Colon (tissue), 2 donors: ENCODE results near the gene GRAMD4.

Experiments used
- FAIRE-seq: peaks from 2 replicates; lab custom pipeline; 2012; peaks lifted over from hg19 to GRCh38; lab: Jason Lieb, UNC
- donor health status: control.
- donor health status: control.

GRAMD4 gene

DNA sequence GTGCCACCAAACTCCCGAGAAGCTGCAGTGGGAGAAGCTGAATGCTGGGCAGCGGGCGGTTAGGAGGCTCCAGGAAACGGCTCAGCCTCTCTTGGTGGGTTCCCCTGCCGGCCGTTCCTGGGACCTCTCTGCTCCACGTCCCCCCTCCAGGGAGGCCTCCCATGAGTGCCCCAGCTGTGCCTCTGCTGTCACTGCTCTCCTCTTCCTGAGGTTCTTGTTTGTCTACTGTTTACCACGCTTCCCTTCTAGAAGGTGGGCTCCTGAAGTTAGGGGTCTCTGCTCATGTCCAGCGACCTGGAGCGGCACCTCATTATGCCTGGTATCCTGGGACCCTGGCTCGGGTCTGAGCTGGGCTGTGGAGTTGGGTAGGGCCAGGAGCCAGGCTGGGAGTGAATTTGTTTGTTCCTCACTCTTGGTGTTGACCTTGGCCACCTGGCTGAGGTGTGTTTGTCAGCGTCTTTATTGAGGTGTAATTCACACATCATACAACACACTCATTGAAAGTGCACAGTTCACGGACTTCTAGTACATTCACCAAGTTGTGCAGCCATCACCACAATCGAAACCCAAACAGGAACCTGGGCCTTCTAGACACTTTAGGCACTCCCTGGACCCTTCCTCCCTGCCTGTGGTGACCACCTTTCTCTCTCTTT is 37.8 kb upstream of the GRAMD4 start:
- FAIRE-seq = no peak

DNA sequence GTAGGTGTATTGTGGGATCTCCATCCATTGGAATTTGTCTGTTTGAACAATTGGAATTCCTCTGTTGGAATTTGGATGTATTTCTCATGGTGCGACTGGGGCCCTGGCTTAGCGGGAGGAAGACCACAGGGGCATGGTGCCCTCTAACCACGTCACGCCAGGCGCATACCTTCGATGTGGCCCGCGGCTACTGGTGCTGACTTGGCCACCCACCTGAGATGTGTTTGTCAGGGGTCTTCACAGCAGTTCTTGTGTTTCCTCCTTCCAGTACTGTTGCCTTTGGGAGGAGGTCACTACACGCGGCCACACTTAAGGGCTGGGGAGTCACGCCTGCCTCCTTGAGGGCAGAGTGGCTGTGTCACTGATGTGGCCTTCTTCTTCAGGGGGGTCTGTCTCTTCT is 36.6 kb upstream of the GRAMD4 start:
- no peak for FAIRE-seq

DNA sequence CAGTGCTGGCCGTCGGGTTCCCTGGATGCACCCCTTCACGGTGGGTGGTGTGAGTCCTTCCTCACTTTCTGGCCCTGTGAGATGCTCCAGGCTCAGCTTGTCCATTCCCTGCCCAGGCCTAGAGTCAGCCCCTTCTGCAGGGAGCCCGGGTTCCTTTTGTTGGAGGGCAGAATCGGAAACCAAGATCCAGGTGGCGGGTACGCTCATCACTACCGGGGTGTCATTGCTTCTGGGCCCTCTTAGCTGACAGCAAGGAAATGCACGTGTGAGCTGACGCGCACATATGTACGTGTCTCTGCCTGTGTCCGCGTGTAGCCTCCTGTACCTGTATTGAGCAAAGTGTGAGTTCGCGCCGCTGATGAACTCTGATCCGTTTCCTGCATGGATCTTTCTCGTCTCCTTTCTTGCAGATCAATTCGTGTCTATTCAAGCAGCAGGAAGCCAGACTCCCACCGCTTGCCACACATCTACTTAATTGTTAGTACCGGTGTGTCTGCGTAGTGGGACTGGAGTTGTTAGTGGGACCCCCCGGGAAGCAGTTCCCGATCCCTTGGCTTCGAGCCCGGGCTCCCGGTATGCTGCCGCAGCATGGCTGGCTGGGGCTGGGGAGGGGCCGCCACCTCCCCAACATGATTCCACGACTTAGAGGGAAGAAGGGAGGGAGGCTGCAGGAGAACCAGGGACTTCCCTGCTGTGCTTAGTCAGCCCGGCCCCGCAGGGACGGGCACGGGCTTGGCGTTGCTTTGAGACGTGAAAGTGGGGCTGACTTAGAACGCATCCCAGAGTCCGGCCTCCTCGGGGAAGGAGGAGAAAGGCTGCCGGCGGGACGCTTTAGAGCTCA is 35.9 kb upstream of the GRAMD4 start:
- FAIRE-seq = no peak

DNA sequence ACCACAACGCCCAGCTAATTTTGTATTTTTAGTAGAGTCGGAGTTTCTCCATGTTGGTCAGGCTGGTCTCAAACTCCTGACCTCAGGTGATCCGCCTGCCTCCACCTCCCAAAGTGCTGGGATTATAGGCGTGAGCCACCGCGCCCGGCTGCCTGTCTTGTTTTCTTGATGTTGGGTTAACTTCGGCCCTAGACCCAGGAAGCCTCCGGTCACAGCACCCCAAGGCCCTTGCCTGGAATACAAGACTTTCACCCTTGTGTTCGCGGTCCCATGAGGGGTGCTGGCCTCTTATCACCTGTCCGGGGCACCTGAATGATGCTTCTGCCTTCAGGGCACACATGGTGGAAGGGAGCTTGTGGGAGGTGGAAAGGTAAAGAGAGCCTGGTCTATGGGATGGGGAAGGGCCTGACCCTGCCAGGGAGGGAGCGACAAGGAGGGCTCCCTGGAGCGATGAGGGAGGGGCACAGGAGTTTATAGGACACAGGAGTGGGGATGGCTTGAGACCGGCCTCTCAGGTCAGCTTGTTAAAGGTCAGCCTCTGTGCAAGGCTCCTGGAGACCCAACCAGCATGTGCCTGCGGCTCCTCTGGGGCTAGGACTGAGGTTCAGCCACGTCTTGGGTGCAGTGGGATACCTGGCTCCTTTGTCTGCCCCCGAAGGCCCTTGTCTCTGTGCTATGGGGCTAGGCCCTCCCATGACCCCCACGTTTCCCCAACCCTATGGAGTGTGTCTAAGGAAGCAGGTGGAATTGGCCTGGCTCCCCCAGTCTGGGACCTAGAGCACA is 34.7 kb upstream of the GRAMD4 start:
- no peak for FAIRE-seq

DNA sequence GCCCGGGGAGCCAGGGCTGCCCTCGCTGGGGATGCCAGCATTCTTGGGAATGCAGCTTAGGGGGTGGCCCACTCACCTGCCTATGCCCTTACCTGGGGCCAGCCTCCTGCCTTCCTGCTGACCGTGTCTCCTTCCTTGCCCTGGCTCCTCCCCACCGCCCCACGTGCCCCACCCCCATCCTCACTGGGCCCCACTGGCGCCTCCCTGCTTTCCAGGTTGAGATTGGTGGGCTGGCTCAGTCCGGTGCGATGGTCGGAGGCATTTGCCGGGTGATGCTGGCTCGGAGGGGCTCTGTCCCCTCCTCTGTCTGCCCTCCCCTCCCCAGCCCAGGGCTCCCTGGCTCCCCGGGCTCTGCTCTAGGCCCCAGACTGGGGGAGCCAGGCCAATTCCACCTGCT is 34.1 kb upstream of the GRAMD4 start:
- no peak for FAIRE-seq

DNA sequence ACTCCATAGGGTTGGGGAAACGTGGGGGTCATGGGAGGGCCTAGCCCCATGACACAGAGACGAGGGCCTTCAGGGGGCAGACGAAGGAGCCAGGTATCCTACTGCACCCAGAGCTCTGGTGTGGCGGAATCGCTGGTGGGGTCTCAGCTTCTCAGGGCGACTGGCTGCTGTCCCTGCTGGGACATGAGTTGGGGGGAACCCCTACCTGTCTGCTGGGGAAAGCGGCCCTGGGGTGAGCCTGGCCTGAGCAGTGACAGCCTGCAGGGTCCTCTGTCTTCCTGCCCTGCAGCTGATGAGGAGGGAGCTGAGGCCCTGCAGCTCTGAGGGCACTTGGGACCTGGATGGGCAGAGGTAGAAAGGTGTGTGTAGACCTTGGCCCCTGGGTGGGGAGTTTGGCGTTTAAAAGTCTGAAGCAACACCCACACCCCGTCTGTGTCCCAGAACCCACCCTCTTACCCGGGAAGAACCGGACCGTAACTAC is 33.6 kb upstream of the GRAMD4 start:
- FAIRE-seq = no peak

DNA sequence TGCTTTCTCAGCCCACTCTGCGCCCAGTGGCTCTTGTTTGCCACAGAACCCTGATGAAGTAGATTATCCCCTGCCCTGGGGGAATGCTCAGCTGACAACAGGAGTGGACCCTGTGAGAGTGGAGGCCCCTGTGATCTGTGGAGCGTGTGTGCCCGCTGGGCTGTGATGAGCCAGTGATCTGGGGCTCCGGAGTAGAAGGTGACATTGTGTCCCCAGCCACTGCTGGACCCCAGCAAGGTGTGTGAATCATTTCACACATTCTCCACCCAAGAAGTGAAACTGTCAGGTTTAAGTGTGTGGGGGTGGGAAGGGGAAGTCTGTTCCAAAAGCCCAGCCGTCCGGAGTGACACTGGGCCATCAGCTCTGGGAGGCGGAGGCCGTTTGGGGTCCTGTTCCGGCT is 33.1 kb upstream of the GRAMD4 start:
- no peak for FAIRE-seq

DNA sequence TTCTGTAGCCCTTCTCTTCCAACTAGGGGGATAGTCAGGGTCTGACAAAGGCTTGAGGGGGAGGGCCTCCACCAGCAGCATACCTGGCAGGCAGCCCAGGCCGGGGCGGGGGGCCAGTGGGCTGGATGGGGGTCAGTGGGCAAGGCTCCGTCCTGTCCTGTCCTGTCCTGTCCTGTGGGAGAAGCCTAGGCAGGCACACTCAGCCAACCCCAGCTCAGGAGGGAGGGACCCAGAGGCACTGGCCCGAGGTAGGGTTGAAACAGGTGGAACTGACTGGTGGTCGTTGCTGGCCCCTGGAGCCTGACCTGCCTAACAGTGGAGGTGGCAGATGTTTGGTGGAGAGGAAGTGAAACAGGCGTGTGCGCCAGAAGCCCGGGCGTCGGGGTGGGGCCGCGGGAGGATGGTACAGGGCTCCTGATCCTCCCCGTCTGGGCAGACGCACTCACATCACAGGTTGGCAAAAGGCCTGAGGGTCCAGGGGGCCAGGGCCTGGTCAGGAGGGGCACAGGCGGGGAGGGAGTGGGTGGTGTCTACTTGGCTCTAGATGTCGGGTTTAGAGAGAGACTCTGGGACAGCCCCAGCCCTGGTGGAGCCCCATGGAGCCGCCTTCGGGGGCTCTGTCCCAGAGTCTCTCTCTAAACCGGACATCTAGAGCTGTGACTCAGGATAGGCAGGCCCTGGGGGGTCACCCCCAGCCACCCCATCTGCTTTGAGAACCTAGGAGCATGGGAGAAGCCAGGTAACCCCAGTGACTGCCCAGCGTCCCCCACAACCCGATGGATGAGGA is 32.5 kb upstream of the GRAMD4 start:
- no peak for FAIRE-seq

DNA sequence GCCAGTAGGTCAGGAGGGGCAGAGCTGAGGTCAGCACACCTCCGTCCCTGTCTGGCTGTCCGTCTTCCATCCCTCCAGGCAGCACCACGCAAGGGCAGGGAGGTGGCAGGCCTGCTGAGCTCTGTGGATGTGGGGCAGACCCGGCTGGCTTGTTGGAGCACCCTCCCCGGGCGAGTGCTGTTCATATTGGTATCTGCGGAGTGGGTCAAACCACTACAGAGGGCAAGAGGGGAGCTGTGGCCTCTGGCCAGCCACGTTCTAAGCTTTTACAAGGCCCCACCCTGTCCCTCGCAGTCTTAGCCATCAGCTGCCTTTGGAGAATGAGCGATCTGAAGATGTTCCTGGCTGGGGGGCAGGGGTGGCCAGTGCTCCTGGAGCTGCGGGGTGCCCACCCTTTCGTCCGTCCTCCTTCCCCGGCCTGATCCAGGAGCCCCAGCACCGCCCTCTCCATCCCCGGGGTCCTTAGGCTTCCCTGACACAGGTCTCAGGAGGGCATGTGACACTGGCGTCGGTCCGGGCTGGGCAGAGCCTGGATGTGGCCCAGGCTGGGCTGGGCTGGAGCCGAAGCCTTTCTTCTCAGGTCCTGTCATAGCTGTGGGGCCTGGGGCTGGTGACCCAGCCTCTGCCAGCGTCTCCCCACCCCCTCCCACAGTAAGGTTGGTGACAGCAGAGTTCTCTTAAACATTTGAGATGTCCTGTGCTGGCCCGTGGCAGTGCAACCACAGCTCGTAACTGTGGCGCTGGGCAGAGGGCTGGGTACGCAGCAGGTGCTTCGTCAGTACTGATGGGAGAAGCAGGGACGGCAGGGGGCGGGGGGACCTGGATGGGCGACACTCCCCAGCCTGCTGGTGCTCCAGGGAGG is 31.7 kb upstream of the GRAMD4 start:
- FAIRE-seq = no peak

DNA sequence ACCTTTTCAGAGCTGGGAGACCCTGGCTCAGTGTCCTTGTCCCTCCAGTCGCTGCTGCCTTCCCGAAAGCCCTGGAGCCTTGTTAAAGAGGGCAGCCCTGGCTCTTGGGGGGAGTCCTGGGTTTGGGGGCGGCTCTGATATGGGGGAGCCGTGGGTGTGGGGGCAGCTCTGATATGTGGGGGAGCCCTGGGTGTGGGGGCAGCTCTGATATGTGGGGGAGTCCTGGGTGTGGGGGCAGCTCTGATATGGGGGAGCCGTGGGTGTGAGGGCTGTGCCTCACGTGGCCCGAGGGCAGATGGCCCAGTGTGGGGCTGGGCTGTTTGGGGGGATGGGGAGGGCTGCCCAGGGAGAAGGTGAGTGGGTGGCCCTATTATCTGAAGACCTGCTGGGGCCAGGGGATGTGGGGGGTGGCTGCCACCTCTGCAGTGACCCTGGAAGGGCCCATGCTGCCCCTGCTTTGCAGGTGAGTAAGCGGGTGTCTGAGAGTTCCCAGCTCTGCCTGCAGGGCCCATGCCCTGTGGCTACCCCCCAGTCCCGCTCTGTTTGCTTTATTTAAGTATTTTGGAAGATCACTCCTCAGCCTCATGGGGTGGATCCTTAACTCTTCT is 30.9 kb upstream of the GRAMD4 start:
- FAIRE-seq = no peak

DNA sequence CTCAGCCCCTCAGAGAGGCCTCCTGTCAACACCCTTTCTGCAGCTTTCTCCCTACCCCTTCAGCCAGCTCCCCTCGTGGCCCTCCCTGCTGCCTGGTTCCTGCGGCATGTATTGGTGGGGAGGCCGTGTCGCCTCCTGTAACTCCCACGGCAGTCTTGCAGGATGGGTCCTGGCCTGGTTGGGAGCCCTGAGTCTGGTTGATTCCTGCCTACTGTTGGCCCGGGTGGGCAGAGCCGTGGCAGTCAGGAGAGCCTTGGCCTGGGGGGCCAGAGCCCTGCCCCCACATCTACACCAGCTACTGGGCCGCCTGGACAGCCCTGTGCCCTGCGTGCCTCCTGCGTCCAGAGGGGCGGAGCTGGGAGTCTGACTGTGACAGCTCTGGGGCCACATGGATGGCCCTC is 30.3 kb upstream of the GRAMD4 start:
- FAIRE-seq = no peak

DNA sequence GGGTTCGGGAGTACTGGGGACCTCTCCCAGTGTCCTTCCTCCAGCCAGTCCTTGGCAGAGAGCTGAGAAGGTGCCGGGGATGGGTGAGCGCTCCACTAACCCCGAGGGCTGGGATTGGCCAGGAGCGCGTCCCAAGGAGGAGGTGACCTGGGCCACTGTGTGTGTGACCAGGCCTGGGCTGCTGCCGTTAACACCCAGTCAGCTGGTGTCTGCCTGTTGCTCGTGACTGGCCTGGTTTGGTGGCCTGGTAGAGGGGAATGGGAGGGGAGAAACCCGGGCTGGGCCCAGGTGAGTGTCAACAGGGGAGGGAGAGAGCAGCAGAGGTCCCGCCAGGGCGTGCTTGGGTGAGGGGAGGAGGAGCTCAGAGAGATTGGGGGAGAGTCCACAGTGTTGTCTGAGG is 29.9 kb upstream of the GRAMD4 start:
- FAIRE-seq = no peak

DNA sequence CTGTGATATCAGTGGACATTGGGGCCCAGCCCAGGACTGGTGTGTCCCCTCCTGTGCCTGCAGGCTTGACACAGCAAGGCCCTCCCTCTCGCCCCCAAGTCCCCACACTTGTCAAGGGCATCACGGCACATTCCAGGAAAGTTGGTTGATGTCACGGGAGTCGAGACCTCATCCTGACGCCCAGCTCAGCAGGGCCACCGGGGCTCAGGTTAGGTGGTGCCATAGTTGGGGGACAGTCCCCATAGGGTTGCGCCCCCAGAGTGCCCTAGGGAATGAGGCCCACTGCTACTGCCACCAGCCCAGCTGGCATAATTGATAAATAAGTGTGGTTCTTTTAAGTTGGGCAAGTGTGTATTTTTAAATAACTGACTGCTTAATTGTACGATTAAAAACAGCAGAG is 28.3 kb upstream of the GRAMD4 start:
- FAIRE-seq = no peak

DNA sequence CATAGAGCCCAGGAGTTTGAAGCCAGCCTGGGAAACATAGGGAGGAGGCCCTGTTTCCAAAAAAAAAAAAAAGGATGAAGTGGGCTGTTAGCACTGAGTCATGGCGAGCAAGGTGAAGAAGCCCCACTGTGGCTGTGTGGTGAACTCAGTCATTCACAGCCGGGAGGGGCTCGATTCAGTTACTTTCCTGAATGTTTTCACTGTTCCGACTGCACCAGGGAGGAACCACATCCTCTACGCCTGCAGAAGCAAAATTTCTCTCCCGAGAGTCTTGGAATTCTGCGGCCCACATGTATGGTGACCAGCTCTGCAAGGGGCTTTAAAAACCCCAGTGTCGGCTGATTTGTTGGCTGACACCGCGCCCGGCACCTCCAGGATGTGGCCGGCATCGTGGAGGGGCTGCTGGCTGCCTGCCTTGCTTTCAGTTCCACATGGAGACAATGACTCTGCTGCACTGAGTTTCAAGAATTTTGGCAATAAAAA is 27.8 kb upstream of the GRAMD4 start:
- FAIRE-seq = no peak

DNA sequence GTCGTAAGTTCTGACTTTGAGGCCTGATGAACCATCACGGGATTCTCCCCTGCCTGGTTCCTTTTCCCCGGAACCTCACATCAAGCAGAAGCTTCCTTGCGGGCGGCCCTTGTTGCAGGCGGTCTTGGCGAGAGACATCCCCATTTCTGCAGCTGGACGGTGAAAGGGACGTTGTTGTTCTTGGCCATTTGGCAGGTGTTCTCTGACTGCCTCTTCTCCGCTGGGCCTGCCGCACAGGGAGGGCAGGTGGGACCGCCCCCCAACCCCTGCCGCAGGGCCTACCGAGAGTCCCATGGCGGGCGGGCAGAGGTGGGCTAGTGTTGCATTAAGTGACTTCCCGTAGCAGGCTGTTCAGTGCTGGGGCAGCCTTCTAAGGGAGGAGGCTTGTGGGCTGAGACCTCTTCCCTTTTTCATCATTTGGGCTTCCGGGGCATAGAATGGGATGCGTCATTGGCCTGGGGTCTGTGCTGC is 26.9 kb upstream of the GRAMD4 start:
- no peak for FAIRE-seq

DNA sequence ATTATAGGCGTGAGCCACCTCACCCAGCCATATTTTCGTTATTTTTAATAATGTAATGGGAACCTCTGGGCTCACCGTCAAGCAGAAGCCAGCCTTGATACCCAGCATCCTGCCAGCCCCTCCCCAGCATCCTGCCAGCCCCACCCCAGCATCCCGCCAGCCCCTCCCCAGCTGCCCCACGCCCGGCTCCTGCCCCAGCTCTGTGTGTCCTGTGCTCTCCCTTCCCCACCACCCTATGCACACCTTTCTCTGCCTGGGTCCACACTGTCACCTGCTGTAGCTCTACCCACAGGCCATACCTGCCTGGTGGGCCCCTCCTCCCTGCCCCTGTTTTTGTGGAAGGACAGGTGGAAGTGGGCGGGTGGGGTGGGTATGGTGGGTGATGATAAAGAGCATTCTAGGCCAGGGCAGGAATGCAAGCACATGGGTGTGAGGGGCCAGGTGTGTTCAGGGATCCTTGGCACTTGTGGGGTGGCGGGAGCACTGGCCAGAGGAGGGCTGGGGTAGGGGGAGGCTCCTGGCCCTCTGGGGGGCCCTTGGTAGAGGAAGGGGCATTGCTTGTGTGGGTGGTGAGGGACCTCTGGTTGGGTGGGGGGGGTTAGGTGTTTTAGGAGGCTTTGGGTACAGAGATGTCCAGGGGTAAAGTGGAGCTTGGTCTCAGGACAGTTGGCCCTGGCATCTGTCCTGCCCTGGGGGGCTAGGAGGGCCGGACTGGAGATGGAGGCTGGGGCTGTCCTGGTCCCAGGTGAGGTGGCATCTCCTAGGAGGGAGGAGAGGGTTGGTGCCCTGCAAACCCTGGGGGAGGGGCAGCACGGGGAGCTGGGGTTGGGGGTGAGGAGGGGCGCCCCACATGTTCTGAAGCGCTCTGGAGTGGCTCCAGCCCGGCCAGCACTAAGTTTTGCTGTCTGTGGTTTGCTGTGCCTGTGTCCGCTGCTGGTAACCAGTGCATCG is 25.9 kb upstream of the GRAMD4 start:
- no peak for FAIRE-seq

DNA sequence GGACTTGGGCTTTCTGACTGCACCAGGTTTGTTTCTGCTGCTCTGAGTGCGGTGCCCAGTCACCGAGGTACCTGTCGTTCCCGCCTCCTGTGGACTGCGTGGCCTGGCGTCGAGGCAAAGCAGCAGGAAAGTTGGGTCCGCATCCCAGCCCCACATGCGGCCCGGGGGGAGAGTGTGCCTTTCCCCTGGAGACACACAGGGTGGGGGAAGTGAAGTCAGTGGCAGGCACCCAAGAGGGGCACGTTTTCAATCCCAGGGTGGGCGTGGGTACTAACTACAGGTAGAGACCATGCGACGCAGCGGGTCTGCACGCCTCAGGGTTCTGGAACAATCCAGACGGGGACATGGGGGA is 25.3 kb upstream of the GRAMD4 start:
- no peak for FAIRE-seq

DNA sequence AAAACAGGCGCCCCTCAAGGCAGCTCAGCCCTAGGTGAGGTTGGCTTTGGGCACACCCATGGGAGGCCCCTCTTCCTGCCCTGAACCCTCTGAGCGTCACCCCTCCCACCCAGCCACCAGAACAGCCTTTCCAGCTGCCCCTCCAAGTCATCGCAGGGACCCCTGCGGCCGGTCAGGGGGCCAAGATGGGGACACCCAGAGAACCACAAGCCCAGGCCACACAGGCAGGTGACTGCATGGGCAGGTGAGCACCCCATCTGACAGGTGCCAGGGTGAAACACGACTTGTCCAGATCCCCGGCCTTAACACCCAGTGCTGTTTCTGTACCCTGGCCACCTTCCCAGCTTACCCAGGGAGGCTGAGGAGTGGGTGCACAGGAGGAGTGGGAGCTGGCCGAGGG is 24.6 kb upstream of the GRAMD4 start:
- FAIRE-seq = no peak

DNA sequence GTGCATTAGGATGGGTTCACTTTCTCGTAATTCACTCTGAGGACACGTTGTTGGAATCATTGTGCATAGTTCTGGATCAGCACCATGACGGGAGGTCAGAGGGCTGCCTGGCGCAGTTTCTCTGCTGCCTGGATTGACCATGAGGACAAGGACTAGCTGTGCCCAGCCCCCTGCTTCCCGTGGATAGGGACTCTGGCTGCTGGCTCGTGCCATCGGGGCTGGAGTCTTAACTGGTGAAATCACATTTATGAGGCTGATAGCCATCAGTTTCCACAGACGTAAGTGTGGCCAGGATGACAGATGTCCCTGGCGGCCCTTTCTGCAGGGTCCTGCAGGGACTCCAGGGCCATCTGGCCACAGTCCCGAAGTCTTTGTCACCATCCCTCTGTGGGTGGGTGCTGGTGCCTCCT is 24.1 kb upstream of the GRAMD4 start:
- FAIRE-seq = no peak
